HG03139 (cell line): ENCODE measurements around the gene ITGA1.
A peak's percentile ranks its signal among the peaks of the same experiment; 100 is the strongest.

Source experiments
- ATAC-seq: cut with Tn5 transposase; IDR thresholded peaks from one replicate; pipeline ENCODE4 v1.9.1; 2021; ENCODE audit not compliant: unreplicated experiment

ITGA1 gene

GRCh38 chr5:52771343-52772039 is 16.2 kb upstream of the ITGA1 start:
- peak; percentile 95 for ATAC-seq

DNA sequence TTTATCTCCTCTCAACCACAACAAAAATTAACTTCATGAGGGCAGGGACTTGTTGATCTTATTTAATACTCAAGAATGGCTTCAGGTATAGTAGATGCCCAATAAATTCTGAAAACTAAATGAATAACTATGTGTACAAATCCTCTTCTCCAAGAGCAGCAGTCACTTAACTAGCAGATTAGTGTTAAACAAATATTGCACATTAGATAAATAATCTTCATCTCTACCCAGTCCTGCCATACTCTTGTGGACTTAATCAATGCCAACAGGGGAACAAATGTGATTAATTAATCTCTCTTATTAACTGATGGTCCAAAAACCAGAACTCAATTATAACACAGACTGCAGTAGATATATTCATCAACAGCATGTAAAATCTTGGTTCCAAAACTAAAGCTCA is 15.0 kb upstream of the ITGA1 start:
- no peak for ATAC-seq

GRCh38 chr5:52773342-52773741 is 14.4 kb upstream of the ITGA1 start:
- ATAC-seq = no peak

GRCh38 chr5:52774005-52774410 is 13.7 kb upstream of the ITGA1 start:
- no peak for ATAC-seq

DNA sequence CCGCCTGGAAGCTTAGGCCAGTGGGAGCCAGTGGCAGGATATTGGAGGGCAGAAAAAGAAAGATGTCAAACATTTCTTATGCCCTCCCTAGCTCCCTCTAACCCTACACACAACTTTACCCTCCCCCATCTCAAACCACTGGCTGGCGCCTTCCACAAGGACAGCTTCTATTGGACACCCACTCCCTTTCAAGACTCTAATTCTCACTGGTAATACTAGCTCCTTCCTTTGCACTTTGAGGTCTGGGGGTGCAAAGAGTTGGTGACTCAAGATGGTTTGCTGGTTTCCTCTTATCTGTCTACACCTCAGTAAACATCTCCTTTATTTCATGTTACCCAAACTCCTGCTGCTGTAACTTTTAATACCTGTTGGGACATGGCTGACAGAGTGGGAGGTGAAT is 11.6 kb upstream of the ITGA1 start:
- no peak for ATAC-seq

DNA sequence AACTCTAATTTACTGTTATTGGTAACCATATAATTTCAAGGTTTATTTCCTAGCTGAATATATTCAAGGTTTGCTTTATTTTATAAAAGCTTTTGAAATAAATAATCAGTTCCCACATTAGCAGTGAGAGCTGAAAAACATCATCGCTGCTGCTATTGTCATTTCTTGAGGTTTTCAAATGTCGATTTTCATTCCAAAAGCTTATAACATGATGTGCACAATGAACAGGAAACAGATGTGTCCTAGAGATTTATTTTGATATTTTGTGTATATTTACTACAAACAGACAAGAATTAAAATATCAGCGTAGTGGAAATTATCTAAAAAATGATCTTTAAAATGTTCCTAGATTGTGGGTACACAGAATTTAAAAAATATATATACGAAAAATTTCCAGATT is 10.5 kb upstream of the ITGA1 start:
- ATAC-seq = no peak

- ATAC-seq = no peak
Measured at GRCh38 chr5:52778781-52779180, 8.9 kb upstream of the ITGA1 start.

- no peak for ATAC-seq
Measured at GRCh38 chr5:52779213-52779612, 8.5 kb upstream of the ITGA1 start.

- no peak for ATAC-seq
Measured at GRCh38 chr5:52783226-52783959, 4.3 kb upstream of the ITGA1 start.

DNA sequence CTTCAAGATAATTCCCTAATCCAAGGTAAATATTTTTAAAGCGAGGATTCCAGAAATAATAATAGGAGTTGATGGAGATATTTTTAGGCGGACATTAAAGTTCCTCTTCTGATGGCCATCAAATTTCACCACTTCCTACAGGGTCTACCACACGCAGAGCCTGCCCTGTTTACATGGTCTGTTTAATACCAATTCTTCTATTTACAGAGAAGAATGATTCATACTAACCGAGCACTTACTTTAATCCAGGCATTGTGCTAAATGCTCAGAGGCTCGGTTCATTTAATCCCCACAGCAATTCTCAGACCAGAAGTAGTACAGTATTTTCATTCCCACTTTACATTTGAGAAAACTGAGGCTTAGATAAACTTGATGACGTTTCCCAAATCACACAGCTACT is 3.0 kb upstream of the ITGA1 start:
- no peak for ATAC-seq

GRCh38 chr5:52786391-52786790 is 1.3 kb upstream of the ITGA1 start:
- ATAC-seq = no peak

DNA sequence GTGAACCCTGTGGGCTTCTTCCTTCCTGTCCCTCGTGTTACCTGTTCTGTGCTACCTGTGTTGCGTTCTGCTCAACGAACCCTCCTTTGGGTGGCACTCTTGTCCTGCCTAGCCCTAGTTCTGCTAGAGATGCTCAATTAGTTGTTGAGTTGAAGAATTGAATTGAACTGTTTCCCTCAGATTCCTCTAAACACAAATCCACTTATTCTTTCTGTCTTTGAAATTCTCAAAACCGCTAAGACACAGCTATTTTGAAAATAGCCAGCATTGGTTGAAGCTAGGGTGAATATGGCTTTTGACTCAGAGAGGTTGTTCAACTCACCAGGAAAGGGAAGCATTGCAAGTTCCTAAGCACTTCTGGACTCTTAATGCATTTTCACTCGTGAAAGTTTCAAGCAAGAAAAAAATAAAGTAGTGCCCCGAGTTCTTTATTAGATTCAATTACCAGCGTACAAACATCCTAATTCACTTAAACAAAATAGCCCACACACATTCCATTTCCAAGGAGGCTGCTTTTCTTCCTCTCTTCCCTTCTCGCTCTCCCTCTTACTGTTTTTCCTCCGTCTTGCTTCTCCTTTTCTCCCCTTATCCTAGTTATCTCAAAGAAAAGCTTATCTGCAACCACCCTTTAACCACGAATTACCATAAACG is 642 bp upstream of the ITGA1 start:
- no peak for ATAC-seq

DNA sequence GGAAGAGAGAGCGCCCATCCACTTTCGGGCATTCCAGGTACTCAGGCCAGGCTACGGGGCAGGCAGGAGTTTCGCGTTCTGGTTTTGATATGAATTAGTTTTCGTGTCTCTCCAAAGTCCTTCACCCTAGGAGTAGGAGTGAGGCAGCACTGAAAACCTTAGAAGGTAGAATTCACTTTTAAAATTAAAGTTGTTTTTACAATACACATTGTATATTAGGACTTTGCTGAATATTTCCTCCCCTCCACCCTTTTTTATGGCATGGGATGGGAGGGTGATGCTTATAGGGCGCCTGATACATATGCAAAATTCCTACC is 747 bp downstream of the ITGA1 start:
- no peak for ATAC-seq

DNA sequence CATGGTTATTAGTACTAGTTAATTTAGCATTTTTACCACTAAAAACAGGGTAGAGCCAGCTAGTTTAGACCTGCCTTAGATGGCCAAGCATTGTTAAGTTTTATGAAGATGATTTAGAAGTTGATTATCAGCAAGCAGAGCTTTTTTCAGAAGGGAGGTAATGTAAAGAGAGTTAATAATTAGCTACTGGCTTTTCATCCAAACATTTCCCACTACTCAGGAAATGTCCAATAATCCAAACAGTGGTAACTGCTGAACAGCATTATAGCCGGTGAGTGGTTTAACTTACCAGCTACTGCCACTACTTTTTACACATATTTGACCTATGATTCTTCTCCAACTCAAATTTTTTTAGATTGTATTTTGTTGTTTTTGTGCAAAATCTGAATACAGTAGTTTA is 1.7 kb downstream of the ITGA1 start:
- no peak for ATAC-seq

GRCh38 chr5:52789851-52790250 is 2.1 kb downstream of the ITGA1 start:
- ATAC-seq = no peak

DNA sequence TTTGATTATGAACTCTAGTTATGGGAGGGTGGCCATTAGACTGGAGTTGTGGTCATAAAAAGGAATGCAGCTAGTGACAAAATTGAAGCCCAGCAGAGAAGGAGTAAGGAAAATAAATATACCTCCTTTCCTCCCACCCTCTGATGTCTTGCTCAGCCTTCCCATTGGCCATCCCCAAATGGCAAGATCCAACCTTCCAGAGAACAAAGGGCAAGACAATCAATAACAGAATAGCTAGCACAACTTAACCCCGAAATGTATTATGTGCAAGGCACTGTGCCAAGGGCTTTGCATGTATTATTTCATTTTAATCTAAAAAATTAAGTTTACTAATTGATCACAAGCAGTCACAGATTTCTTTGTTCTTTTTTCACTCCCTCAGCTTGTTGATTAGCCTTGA is 3.6 kb downstream of the ITGA1 start:
- no peak for ATAC-seq

- no peak for ATAC-seq
Measured at GRCh38 chr5:52794519-52794918, 6.8 kb downstream of the ITGA1 start.

GRCh38 chr5:52796031-52796430 is 8.3 kb downstream of the ITGA1 start:
- ATAC-seq = no peak

DNA sequence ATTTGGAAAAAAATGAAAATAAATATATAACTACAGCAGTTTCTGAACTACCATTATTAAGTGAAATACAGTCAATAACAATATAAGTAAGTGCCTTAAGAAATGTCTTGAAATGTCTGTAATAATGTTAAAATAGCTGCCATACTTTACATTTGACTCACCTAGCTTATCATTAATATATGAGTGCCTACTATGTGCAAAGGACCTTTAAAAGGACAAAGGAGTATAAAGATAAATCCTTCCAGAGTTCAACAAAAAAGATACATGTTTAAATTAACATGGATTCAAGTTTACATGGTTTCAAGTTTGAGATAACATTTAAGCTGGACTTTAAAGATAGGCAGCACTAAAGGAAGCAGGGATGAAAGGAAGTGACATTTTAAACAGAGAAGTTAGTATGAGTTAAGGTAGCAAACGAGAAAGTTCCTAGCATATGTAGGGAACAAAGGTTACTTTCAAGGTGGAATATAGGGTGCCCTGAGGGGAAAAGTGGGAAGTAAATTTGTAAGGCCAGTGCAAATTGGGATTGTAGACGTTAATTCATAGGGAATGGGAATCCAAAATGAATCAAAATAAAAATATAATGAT is 8.9 kb downstream of the ITGA1 start:
- no peak for ATAC-seq

GRCh38 chr5:52798938-52799337 is 11.2 kb downstream of the ITGA1 start:
- no peak for ATAC-seq

GRCh38 chr5:52799358-52799982 is 11.8 kb downstream of the ITGA1 start:
- ATAC-seq = peak; percentile 28

DNA sequence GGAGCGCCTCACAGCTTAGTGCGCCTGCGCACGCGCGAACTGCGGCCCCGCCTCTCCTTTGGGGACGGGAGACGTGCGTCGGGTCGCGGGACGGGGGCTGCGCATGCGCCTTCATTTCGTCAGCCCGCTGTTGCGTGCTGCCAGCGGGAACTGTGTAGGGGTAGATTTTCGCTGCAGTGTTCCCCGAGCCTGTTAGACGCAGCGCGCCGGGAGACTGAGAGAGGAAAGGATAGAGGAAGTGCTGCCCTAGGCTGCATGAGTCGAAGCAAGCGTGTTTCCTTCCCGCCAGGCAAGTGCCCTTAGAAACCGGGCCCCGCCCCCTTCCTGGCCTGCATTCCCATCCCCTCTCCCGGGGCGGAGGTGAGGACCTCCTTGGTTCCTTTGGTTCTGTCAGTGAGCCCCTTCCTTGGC is 12.3 kb downstream of the ITGA1 start:
- ATAC-seq = peak; percentile 74
